HG02970 (cell line): Measurements from ENCODE around the gene PPP1R3D.
"Not testable (repeated sequence)": the region's sequence is repeated elsewhere in the genome, so short reads cannot be mapped to it uniquely, and the experiment has no call there.

Experiments used
- ATAC-seq: cut with Tn5 transposase; IDR thresholded peaks from one replicate; pipeline ENCODE4 v1.9.1; 2021; ENCODE audit warnings: mild to moderate bottlenecking, moderate library complexity, moderate number of reproducible peaks; ENCODE audit not compliant: unreplicated experiment, low FRiP score

PPP1R3D gene

DNA sequence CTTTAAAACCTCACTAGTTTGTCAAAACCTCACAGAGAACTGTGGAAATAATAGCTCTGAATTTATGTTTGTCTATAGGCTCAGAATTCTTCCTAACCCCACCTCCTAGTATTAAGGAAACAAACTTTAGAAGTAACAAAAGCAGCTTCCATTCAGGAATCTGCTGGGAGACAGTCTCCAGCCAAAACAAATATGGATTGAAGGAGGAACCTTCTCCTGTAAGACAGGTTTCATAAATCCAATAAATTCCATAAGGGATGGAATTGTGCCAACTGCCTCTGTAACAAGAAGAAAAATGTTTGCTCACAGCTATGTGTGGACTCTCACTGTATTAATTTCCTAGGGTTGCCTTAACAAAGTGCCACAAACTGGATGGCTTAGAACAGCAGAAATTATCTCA, 14.2 kb downstream of the PPP1R3D start:
- no peak for ATAC-seq

DNA sequence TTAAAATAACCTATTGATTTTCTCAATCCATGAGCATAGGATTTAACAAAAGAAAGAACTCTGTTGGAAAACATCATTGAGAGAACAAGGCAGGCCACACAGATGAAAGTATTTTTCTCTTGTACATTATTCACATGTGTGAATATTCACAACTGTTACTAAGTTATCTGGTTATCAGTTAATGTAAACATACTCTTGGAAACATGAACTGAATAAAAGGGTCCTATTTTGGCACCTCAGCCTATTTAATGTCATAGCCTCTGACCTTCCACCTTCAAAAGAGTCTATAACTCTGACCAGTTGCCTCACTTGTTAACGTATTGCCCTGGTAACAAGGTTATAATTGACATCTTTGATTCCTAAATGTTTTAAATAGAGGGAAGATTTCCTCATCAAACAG, 14.7 kb downstream of the PPP1R3D start:
- ATAC-seq: no peak

DNA sequence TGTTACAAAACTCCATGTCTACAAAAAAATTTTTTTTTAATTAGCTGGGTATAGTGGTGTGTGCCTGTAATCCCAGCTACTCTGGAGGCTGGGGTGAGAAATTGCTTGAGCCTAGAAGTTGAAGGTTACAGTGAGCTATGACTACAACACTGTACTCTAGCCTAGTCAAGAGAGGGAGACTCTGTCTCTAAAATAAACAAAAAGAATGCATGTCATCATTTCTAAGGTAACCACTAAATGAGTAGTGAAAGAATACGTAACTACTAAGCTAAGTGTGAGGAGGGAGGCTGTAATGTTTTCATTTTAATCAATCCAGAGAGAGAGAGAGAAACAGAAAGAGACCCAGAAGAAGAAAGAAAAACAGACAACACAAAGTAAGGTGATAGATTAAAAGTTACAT, 16.6 kb downstream of the PPP1R3D start:
- no peak for ATAC-seq

DNA sequence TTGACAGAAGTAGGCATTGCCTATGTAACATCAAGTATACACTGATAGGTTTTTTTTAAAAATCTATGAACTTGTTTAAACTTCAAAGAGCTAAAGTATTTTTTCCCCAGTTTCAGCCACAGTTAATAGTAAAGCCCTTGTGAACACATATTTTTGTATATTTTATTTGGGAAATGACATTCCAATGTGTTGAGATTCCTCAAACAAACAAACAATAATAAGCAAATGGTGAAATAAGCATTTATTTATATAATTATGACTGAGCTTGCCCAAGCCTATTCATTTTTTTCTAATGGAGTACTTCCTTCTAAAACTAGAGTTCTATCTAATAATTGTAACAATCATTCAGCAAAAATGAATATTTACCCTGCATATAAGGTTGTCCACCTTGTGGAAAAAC, 19.2 kb downstream of the PPP1R3D start:
- no peak for ATAC-seq

DNA sequence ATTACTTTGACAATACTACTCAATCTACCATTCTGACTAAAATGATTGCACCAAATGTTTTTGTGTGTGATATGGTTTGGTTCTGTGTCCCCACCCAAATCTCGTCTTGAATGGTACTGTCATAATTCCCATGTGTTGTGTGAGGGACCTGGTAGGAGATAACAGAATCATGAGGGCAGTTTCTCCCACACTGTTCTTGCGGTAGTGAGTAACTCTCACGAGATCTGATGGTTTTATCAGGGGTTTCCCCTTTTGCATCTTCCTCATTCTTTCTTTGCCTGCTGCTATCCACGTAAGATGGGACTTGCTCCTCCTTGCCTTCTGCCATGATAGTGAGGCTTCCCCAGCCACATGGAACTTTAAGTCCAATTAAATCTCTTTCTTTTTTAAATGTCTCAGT, 27.5 kb downstream of the PPP1R3D start:
- ATAC-seq: no peak

DNA sequence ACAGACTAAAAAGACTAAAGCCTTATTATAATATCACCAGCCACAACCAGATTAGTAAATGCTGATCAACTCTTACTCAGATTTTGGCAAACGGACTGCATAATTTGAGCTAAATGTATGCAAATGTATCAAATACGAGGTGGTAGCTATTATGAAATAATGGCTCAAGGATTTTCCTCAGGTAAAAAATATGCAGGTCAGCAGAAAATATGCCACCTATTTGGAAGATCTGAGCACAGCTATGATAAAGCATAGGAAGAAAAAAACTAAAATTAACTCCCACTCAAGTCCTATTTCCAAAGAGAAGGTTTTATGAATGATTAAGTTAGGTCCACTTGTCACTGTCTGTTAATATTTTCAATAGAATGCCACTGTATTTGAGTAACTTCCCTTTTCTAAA, 29.1 kb downstream of the PPP1R3D start:
- ATAC-seq: no peak

DNA sequence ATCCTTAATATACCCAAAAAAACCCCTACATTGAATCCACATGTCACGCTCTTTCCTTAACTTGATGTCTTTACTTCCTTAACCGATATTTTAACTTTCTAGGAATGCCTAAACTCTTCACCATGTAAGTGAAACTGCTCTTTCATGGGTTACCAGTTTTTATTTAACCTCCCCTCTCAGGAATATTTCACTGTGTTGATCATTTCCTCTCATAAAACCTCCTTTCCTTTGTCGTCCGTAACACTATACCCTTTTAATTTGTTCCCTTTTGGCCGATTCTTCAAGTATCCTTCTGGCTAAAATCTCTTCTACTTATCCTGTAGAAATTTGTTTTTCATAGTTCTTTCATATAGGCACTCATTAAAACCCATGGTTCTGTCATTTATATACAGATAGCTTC, 31.2 kb downstream of the PPP1R3D start:
- ATAC-seq: no peak

DNA sequence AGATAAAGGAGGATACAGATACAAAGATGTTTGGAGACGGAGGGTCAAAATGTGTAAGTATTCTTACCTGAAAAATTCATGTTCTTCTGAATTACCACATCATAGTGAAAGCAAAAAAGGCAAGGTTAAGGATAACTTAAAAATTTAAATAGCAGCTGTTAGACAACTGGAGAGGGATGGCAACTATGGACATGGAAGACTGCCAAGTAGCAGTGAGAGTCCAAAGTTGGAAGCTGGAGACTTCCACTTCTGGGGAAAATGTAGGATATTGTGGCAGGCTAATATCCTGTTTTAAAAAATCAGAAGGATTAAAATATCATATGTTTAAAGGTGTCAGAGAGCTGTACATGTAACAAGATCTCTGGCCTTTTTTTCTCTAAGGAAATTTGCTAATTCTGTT, 36.5 kb downstream of the PPP1R3D start:
- no peak for ATAC-seq

DNA sequence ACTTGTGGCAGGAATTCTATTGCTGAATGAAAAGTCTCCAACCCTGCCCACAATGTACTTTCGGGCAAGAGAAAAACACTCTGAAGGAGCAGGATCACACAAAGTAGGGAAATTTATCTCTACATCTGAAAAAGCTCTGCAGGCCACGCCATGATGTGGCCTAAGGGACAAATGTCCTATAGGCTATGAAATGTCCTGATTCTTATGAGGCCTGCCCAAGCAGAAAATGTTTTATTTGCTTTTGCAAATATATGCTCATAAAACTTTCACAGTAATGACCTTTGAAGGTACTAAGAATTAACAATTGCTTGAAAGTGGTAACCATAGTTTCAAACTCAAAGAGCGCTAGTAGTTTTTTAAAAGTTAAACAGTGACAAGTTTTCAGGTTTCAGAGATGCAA, 37.6 kb downstream of the PPP1R3D start:
- ATAC-seq: no peak

DNA sequence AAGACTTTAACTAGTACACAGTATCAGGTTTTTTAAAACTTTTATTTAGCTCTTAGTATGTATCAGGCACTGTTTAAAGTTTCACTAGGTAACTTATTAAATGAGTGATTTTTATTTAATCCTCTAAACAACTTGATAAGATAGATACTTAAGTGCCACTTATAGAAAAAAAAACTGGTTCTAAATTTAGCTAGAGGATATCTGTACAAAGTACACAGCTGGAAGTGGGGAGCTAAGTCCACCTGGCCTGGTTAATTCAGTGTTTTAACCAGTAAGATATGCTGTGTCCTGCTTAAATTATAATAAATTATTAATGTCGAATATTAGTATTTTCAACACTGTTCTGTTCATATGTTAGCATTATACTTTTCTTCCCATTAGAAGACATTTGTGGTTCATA, 44.2 kb downstream of the PPP1R3D start:
- no peak for ATAC-seq

DNA sequence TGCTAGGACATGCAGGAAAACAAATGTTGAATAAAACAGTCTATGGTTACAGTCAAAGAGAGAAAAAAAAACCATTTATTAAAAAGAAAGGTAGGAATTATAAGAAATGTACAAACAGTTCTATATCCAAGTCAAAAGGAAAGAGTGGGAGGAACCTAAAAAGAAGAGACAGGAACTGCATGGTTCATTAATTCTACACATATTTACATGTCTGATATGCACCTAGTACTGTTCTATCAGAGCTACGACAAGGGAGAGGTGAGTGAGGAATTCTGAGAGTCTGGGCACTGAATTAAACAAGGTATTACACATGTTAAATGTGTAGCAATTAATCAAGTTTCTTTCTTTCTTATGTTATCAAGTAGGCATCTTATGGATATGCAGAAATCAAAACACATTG, 48.5 kb downstream of the PPP1R3D start:
- ATAC-seq: no peak

DNA sequence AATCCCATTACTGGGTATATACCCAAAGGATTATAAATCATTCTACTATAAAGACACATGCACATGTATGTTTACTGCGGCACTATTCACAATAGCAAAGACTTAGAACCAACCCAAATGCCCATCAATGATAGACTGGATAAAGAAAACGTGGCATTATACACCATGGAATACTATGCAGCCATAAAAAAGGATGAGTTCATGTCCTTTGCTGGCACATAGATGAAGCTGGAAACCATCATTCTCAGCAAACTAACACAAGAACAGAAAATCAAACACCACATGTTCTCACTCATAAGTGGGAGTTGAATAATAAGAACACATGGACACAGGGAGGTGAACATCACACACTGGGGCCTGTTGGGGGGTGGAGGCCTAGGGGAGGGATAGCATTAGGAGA, 50.1 kb downstream of the PPP1R3D start:
- not testable (repeated sequence) for ATAC-seq

DNA sequence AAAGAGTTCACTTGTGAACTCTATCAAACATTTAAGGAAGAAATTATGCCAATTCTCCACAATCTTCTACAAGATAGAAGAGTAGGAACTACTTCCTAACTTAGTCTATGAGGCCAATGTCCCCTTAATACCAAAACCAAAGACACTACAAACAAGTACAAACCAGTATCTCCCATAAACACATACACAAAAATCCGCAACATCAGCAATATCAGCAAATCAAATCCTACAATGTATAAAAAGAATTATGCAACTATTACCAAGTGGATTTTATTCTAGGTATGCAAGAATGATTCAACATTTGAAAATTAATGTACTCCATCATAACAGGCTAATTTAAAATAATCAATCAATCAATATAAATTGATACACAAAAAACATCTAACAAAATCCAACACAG, 52.1 kb downstream of the PPP1R3D start:
- ATAC-seq: no peak
